Measurements from ENCODE around the gene CSAG3.
"Not testable (repeated sequence)": the region's sequence is repeated elsewhere in the genome, so short reads cannot be mapped to it uniquely, and the experiment has no call there.

CSAG3 gene

DNA sequence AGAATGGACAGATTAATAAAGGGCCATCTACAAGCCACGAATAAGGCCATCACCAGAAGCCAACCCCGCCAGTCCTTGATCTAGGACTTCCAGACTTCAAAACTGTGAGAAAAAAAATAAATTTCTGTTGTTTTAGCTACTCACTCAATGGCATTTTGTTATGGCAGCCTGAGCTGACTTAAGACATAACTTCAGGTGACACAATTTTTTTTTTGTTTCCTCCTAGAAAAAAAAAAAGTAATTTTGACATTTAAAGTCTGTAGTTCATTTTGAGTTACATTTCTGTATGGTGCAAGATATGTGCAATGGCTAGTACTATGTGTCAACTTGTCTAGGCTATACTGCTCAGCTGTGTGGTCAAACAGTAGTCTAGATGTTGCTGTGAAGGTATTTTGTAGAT, at the start of gene CSAG3:
Gene CSAG3, plus strand, starts transcription at position 301 of the 400 bp plus-strand sequence.
- DNase-seq, result not testable (repeated sequence)

DNA sequence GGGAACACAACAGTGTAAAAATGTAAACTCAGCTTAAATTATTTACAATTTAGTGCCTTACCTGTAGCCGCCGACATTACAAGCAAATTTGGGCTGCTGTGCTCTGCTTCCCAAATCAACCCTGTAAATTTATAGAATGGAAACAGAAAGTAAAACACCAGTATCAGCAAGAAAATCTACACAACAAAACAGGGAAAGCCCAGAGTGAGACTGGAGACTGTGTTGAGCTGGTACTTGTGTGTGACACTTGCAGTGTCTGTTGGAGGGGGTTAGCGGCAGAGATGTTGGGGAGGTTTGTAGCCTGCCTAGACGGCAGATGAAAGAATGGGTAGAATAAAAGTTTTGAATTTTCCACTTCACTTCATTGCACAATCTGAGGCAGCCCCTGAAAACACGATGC, 45.8 kb upstream of the CSAG3 start:
- DNase-seq; in situ Hi-C loops (cut with MboI; ENCODE audit: low pct_unique_long_range_greater_than_20kb, low sequenced_read_pairs): not testable (repeated sequence)

More for the DNA sequence above, at the start of gene CSAG3:
- in situ Hi-C loops (cut with MboI; ENCODE audit: low pct_unique_long_range_greater_than_20kb, low sequenced_read_pairs), result not testable (repeated sequence)

DNA sequence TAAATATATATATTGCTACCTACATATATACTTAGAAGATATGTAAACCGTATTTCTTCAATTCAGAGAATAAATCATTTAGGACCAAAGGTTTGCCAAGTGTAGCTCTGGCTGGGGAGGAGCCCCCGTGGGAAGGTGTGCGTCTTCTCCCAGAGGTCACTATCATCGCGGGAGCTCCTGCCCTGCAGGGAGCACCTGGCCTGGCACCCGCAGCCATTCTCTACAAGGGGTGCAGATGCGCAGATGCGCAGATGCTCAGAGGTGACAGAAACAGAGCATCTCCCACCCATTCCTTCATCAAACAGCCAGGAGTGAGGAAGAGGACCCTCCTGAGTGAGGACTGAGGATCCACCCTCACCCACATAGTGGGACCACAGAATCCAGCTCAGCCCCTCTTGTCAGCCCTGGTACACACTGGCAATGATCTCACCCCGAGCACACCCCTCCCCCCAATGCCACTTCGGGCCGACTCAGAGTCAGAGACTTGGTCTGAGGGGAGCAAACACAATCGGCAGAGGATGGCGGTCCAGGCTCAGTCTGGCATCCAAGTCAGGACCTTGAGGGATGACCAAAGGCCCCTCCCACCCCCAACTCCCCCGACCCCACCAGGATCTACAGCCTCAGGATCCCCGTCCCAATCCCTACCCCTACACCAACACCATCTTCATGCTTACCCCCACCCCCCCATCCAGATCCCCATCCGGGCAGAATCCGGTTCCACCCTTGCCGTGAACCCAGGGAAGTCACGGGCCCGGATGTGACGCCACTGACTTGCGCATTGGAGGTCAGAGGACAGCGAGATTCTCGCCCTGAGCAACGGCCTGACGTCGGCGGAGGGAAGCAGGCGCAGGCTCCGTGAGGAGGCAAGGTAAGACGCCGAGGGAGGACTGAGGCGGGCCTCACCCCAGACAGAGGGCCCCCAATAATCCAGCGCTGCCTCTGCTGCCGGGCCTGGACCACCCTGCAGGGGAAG, 44.9 kb upstream of the CSAG3 start, which contains the start of gene MAGEA2B:
Gene MAGEA2B, plus strand, starts transcription at position 814 of the 973 bp plus-strand sequence. CDS start 2,479 bp downstream, outside the sequence.
- in situ Hi-C loops (cut with MboI; ENCODE audit: low pct_unique_long_range_greater_than_20kb, low sequenced_read_pairs); DNase-seq: not testable (repeated sequence)

DNA sequence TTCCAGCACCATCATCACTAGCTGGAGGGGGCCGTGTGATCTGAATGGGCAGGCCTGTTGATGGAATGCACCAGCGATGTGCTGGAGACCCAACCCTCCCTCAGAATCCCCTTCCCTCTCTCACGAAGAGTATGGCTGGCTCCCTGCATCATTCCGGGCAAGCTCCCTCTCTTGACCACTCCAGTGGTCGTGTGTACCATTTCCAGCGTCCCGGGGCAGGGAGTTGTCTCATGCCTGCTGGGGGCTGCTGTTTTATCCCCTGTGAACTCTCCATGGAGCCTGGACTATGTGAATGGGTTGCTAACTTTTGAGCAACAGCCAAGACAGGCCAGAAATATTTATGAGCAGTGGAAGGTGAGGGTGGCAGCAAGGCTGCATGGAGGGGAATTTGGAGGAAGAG, 33.6 kb upstream of the CSAG3 start:
- in situ Hi-C loops (cut with MboI; ENCODE audit: low pct_unique_long_range_greater_than_20kb, low sequenced_read_pairs), result no loop called here
- DNase-seq, result no peak

DNA sequence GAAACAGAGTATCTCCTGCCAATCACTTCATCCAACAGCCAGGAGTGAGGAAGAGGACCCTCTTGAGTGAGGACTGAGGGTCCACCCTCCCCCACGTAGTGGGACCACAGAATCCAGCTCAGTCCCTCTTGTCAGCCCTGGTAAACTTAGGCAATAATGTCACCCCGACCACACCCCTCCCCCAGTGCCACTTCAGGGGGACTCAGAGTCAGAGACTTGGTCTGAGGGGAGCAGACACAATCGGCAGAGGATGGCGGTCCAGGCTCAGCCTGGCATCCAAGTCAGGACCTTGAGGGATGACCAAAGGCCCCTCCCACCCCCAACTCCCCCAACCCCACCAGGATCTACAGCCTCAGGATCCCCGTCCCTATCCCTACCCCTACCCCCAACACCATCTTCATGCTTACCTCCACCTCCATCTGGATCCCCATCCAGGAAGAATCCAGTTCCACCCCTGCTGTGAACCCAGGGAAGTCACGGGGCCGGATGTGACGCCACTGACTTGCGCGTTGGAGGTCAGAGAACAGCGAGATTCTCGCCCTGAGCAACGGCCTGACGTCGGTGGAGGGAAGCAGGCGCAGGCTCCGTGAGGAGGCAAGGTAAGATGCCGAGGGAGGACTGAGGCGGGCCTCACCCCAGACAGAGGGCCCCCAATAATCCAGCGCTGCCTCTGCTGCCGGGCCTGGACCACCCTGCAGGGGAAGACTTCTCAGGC, 25.6 kb upstream of the CSAG3 start, which contains the start of the genes CSAG1 and MAGEA12:
Gene CSAG1, minus strand, starts transcription at position 461 of the 715 bp plus-strand sequence. CDS start 1,261 bp downstream, outside the sequence.
Gene MAGEA12, plus strand, starts transcription at position 497 of the 715 bp plus-strand sequence. CDS start 2,405 bp downstream, outside the sequence.
- no peak for DNase-seq
- in situ Hi-C loops (cut with MboI; ENCODE audit: low pct_unique_long_range_greater_than_20kb, low sequenced_read_pairs), result no loop called here

DNA sequence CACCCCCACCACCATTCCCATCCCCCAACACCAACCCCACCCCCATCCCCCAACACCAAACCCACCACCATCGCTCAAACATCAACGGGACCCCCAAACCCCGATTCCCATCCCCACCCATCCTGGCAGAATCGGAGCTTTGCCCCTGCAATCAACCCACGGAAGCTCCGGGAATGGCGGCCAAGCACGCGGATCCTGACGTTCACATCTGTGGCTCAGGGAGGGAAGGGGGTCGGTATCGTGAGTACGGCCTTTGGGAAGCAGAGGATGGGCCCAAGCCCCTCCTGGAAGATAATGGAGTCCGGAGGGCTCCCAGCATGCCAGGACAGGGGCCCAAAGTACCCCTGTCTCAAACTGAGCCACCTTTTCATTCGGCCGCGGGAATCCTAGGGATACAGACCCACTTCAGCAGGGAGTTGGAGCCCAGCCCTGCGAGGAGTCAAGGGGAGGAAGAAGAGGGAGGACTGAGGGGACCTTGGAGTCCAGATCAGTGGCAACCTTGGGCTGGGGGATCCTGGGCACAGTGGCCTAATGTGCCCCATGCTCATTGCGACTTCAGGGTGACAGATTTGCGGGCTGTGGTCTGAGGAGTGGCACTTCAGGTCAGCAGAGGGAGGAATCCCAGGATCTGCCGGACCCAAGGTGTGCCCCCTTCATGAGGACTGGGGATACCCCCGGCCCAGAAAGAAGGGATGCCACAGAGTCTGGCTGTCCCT, 24.7 kb upstream of the CSAG3 start:
- DNase-seq; in situ Hi-C loops (cut with MboI; ENCODE audit: low pct_unique_long_range_greater_than_20kb, low sequenced_read_pairs): not testable (repeated sequence)

DNA sequence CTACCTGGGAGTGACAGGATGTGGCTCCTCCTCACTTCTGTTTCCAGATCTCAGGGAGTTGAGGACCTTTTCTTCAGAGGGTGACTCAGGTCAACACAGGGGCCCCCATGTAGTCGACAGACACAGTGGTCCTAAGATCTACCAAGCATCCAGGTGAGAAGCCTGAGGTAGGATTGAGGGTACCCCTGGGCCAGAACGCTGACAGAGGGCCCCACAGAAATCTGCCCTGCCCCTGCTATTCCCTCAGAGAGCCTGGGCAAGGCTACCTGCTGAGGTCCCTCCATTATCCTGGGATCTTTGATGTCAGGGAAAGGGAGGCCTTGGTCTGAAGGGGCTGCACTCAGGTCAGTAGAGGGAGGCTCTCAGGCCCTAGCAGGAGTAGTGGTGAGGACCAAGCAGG, 23.9 kb upstream of the CSAG3 start:
- in situ Hi-C loops (cut with MboI; ENCODE audit: low pct_unique_long_range_greater_than_20kb, low sequenced_read_pairs), result no loop called here
- DNase-seq, result no peak

DNA sequence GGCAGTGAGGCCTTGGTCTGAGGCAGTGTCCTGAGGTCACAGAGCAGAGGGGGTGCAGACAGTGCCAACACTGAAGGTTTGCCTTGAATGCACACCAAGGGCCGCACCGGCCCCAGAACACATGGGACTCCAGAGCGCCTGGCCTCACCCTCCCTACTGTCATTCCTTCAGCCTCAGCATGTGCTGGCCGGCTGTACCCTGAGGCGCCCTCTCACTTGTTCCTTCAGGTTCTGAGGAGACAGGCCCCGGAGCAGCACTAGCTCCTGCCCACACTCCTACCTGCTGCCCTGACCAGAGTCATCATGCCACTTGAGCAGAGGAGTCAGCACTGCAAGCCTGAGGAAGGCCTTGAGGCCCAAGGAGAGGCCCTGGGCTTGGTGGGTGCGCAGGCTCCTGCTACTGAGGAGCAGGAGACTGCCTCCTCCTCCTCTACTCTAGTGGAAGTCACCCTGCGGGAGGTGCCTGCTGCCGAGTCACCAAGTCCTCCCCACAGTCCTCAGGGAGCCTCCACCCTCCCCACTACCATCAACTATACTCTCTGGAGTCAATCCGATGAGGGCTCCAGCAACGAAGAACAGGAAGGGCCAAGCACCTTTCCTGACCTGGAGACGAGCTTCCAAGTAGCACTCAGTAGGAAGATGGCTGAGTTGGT, 23.0 kb upstream of the CSAG3 start:
- DNase-seq, result no peak
- in situ Hi-C loops (cut with MboI; ENCODE audit: low pct_unique_long_range_greater_than_20kb, low sequenced_read_pairs), result no loop called here

DNA sequence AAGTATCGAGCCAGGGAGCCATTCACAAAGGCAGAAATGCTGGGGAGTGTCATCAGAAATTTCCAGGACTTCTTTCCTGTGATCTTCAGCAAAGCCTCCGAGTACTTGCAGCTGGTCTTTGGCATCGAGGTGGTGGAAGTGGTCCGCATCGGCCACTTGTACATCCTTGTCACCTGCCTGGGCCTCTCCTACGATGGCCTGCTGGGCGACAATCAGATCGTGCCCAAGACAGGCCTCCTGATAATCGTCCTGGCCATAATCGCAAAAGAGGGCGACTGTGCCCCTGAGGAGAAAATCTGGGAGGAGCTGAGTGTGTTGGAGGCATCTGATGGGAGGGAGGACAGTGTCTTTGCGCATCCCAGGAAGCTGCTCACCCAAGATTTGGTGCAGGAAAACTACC, 22.5 kb upstream of the CSAG3 start:
- in situ Hi-C loops (cut with MboI; ENCODE audit: low pct_unique_long_range_greater_than_20kb, low sequenced_read_pairs), result not testable (repeated sequence)

DNA sequence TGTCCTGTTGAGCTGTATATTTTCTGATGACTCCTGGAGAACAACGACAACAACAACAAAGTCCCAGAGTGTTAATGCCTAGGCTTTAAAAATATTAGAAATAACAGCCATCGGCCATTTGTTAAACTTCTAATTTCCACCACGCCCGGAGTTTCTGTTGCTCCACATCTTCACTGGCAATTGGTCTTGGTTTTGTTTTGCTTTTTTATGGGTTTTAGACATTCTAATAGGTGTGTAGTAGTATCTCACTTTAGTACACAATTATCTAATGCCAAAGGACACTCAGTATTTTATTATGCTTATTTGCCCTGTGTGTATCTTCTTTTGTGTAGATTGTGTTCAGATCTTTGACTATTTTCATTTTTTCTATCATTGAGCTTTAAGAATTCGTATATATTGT, 20.5 kb upstream of the CSAG3 start:
- no peak for DNase-seq

More for the DNA sequence above, 22.5 kb upstream of the CSAG3 start:
- DNase-seq, result not testable (repeated sequence)

DNA sequence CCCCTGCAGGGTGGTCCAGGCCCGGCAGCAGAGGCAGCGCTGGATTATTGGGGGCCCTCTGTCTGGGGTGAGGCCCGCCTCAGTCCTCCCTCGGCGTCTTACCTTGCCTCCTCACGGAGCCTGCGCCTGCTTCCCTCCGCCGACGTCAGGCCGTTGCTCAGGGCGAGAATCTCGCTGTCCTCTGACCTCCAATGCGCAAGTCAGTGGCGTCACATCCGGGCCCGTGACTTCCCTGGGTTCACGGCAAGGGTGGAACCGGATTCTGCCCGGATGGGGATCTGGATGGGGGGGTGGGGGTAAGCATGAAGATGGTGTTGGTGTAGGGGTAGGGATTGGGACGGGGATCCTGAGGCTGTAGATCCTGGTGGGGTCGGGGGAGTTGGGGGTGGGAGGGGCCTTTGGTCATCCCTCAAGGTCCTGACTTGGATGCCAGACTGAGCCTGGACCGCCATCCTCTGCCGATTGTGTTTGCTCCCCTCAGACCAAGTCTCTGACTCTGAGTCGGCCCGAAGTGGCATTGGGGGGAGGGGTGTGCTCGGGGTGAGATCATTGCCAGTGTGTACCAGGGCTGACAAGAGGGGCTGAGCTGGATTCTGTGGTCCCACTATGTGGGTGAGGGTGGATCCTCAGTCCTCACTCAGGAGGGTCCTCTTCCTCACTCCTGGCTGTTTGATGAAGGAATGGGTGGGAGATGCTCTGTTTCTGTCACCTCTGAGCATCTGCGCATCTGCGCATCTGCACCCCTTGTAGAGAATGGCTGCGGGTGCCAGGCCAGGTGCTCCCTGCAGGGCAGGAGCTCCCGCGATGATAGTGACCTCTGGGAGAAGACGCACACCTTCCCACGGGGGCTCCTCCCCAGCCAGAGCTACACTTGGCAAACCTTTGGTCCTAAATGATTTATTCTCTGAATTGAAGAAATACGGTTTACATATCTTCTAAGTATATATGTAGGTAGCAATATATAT, 5.0 kb upstream of the CSAG3 start, which contains the start of gene MAGEA2:
Gene MAGEA2, minus strand, starts transcription at position 157 of the 965 bp plus-strand sequence. CDS start 2,479 bp downstream, outside the sequence.
- DNase-seq; in situ Hi-C loops (cut with MboI; ENCODE audit: low pct_unique_long_range_greater_than_20kb, low sequenced_read_pairs): not testable (repeated sequence)

More for the DNA sequence above, 20.5 kb upstream of the CSAG3 start:
- in situ Hi-C loops (cut with MboI; ENCODE audit: low pct_unique_long_range_greater_than_20kb, low sequenced_read_pairs), result no loop called here

DNA sequence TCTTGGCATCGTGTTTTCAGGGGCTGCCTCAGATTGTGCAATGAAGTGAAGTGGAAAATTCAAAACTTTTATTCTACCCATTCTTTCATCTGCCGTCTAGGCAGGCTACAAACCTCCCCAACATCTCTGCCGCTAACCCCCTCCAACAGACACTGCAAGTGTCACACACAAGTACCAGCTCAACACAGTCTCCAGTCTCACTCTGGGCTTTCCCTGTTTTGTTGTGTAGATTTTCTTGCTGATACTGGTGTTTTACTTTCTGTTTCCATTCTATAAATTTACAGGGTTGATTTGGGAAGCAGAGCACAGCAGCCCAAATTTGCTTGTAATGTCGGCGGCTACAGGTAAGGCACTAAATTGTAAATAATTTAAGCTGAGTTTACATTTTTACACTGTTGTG, 4.1 kb upstream of the CSAG3 start:
- DNase-seq; in situ Hi-C loops (cut with MboI; ENCODE audit: low pct_unique_long_range_greater_than_20kb, low sequenced_read_pairs): not testable (repeated sequence)

DNA sequence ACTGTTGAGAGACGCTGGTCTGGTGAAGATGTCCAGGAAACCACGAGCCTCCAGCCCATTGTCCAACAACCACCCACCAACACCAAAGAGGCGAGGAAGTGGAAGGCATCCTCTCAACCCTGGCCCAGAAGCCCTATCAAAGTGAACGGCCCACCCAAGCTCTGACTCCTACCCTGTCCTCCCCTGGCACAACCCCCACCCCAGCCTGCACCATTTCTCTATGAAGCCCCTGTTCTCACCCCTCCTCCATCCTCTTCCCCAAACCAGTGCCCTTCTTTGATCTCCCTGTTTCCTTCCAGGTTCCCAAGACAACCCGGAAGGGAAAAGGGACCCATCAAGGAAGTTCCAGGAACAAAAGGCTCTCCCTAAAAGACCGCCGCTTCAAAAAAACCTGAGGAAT, 526 bp downstream of the CSAG3 start:
- in situ Hi-C loops (cut with MboI; ENCODE audit: low pct_unique_long_range_greater_than_20kb, low sequenced_read_pairs); DNase-seq: not testable (repeated sequence)

DNA sequence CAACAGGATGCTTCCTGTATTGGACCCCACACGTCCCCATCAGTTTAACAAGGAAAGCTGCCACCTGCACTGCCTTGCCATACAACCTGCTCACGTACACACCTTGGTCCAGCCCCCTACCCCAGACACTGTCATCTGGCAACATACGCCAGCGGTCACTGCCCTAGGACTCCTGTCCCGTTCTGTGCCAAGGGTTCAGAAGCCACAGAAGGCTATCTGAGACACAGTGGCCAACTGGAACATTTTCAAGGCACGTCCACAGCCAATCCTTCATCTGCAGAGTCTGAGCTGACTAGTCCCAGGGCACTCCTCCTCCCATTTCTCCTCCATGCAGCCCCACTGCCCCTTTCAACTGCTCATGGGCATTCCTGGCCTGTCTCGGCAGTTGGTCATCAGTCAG, 2.6 kb downstream of the CSAG3 start:
- in situ Hi-C loops (cut with MboI; ENCODE audit: low pct_unique_long_range_greater_than_20kb, low sequenced_read_pairs); DNase-seq: not testable (repeated sequence)

DNA sequence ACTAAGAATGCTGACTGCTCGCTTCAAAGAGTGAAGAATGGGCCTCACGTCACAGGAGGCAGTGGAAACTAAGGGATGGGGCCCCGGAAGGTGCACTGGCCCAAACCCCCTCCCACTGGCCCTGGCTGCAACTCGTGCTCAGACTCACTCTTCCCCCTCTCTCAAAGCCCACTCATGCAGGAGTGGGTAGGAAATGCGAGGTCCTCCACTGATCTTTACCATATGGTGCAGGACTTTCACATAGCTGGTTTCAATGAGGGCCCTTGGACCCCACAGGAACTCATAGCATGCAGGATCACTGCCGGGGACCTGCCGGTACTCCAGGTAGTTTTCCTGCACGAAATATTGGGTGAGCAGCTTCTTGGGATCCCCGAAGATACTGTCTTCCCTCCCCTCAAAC, 7.5 kb downstream of the CSAG3 start:
- in situ Hi-C loops (cut with MboI; ENCODE audit: low pct_unique_long_range_greater_than_20kb, low sequenced_read_pairs), result not testable (repeated sequence)

DNA sequence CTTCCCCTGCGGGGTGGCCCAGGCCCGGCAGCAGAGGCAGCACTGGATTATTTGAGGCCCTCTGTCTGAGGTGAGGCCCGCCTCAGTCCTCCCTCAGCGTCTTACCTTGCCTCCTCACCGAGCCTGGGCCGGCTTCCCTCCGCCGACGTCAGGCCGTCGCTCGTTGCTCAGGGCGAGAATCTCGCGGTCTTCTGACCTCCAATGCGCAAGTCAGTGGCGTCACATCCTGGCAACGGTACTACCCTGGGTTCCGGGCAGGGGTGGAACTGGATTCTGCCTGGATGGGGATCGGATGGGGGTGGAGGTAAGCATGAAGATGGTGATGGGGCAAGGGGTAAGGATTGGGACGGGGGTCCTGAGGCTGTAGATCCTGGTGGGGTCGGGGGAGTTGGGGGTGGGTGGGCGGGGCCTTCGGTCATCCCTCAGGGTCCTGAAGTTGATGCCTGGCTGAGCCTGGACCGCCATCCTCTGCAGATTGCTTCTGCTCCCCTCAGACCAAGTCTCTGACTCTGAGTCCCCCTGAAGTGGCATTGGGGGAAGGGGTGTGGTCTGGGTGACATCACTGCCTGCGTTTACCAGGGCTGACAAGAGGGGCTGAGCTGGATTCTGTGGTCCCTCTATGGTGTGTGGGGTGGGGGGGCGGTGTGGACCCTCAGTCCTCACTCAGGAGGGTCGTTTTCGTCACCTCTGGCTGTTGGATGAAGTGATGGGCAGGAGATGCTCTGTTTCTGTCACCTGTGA, 10.7 kb downstream of the CSAG3 start, which contains the start of gene MAGEA6:
Gene MAGEA6, minus strand, starts transcription at position 141 of the 741 bp plus-strand sequence. CDS start 2,039 bp downstream, outside the sequence.
- DNase-seq; in situ Hi-C loops (cut with MboI; ENCODE audit: low pct_unique_long_range_greater_than_20kb, low sequenced_read_pairs): not testable (repeated sequence)

More for the DNA sequence above, 7.5 kb downstream of the CSAG3 start:
- not testable (repeated sequence) for DNase-seq

Measured in KBM-7 (cell line).